B cell (primary cell): ENCODE results near the gene METTL4. TPM values are rescaled to one million over a fixed set of nuclear protein-coding genes. Genes with fewer than 3 reads are reported as not detected.

Experiments used
- ATAC-seq: fragments of 200-7000 bp; cut with Tn5 transposase; one replicate; pipeline ENCODE4 v1.10.0; 2021; ENCODE audit warnings: low read depth, mild to moderate bottlenecking, moderate number of reproducible peaks, moderate library complexity
- CTCF ChIA-PET: fragments of 350-600 bp; sonication (Branson Sonifier 250); formaldehyde crosslinking; loops from one replicate; lab custom pipeline; 2021; ENCODE audit warnings: antibody characterized with exemption, inconsistent platforms; lab: Charles Lee
- POLR2A ChIA-PET: fragments of 350-600 bp; sonication (Branson Sonifier 250); formaldehyde crosslinking; loops from one replicate; lab custom pipeline; 2021; ENCODE audit warnings: antibody characterized with exemption; lab: Charles Lee
- DNase-seq: peaks from one replicate; pipeline ENCODE4 v3.0.0; 2013
- H2AFZ ChIP-seq: 2 replicates; pipeline ENCODE4 v1.6.1; 2012; ENCODE audit warnings: mild to moderate bottlenecking, low read depth, low read length; ENCODE audit not compliant: insufficient read depth, poor library complexity, severe bottlenecking
- H3K27ac ChIP-seq, 2 donors: 1 replicate in 1 of 2; 2 replicates in 1 of 2; pipeline ENCODE4 v1.5.1; 2012 to 2013; ENCODE audit warnings: low read length in 2 of 2, mild to moderate bottlenecking in 2 of 2, moderate library complexity in 1 of 2
- H3K27me3 ChIP-seq, 4 experiments: fragments of 200-600 bp in 1 of 4; sonication (generic) in 1 of 4; replicated peaks in 1 of 4; 1 replicate in 2 of 4; 2 replicates in 2 of 4; pipeline versions ENCODE4 v1.6.1 to v1.7.0; 2013 to 2016; ENCODE audit warnings: low read length in 3 of 4, mild to moderate bottlenecking in 2 of 4, mixed read lengths in 1 of 4, moderate library complexity in 1 of 4; ENCODE audit not compliant: insufficient read depth in 4 of 4, control insufficient read depth in 3 of 4; ENCODE audit errors: control extremely low read depth in 1 of 4
- H3K36me3 ChIP-seq, 2 experiments: replicated peaks in 1 of 2; 1 replicate in 1 of 2; 2 replicates in 1 of 2; pipeline versions ENCODE4 v1.6.1 to v1.7.1; 2013; ENCODE audit warnings: low read length in 1 of 2; ENCODE audit not compliant: insufficient read depth in 2 of 2, control insufficient read depth in 1 of 2; ENCODE audit errors: control extremely low read depth in 1 of 2, extremely low read depth in 1 of 2
- H3K4me1 ChIP-seq, 2 donors: fragments of 200-600 bp in 1 of 2; sonication (generic) in 1 of 2; 1 replicate in 1 of 2; 2 replicates in 1 of 2; pipeline versions ENCODE4 v1.5.1 to v1.6.1; 2013 to 2017; ENCODE audit warnings: low read length in 2 of 2; ENCODE audit not compliant: control insufficient read depth in 2 of 2, insufficient read depth in 2 of 2
- H3K4me2 ChIP-seq: replicated peaks from 2 replicates; pipeline ENCODE3; 2012; ENCODE audit warnings: mild to moderate bottlenecking, low read depth, low read length; ENCODE audit not compliant: poor library complexity, severe bottlenecking
- H3K4me3 ChIP-seq, 5 experiments: fragments of 200-600 bp in 1 of 5; sonication (generic) in 1 of 5; 1 replicate in 3 of 5; 2 replicates in 2 of 5; pipeline versions ENCODE4 v1.5.1 to v1.7.0; 2011 to 2016; ENCODE audit warnings: low read length in 4 of 5, mild to moderate bottlenecking in 4 of 5, low read depth in 2 of 5, control low read depth in 1 of 5, moderate library complexity in 1 of 5; ENCODE audit not compliant: insufficient read depth in 1 of 5; ENCODE audit errors: control extremely low read depth in 1 of 5, extremely low read depth in 1 of 5
- H3K79me2 ChIP-seq: fragments of 200-600 bp; sonication (generic); one replicate; pipeline ENCODE4 v1.6.0; 2016; ENCODE audit warnings: low read length; ENCODE audit not compliant: control insufficient read depth, insufficient read depth
- H3K9ac ChIP-seq: fragments of 200-600 bp; sonication (generic); 2 replicates; pipeline ENCODE4 v1.6.1; 2017; ENCODE audit warnings: mild to moderate bottlenecking, low read length, moderate library complexity
- H3K9me3 ChIP-seq, 3 donors: one replicate each; pipeline versions ENCODE4 v1.6.1 to v1.7.1; 2013; ENCODE audit warnings: low read length in 2 of 3; ENCODE audit not compliant: control insufficient read depth in 2 of 3, insufficient read depth in 1 of 3; ENCODE audit errors: control extremely low read depth in 1 of 3
- H4K20me1 ChIP-seq: 2 replicates; pipeline ENCODE4 v1.6.0; 2012; ENCODE audit warnings: mild to moderate bottlenecking, low read length; ENCODE audit not compliant: insufficient read depth, control insufficient read depth, poor library complexity, severe bottlenecking
- H3K27ac Mint-ChIP-seq: one replicate; pipeline ENCODE4 v1.8.0; 2021; ENCODE audit warnings: mixed read lengths
- H3K27me3 Mint-ChIP-seq: one replicate; pipeline ENCODE4 v1.8.0; 2021; ENCODE audit warnings: mixed read lengths
- H3K4me1 Mint-ChIP-seq: one replicate; pipeline ENCODE4 v1.8.0; 2021; ENCODE audit warnings: mixed read lengths
- H3K4me3 Mint-ChIP-seq: one replicate; pipeline ENCODE4 v1.8.0; 2021; ENCODE audit warnings: mixed read lengths
- H3K9me3 Mint-ChIP-seq: one replicate; pipeline ENCODE4 v1.8.0; 2022; ENCODE audit warnings: mixed read lengths; ENCODE audit not compliant: insufficient read depth
- EZH2 ChIP-seq: IDR thresholded peaks from 2 replicates; pipeline ENCODE4 v1.6.1; 2012; ENCODE audit warnings: borderline replicate concordance, low read depth, mild to moderate bottlenecking, moderate library complexity, low read length; ENCODE audit not compliant: insufficient read depth, poor library complexity, severe bottlenecking
- WGBS: methylation state at CpG from one replicate; pipeline ENCODE4 v1.1.5; 2013; ENCODE audit warnings: missing lambda C conversion rate; ENCODE audit not compliant: insufficient coverage; 5-methylcytosine and 5-hydroxymethylcytosine counted together
- intact Hi-C: fragments of 100-400 bp; cut with micrococcal nuclease; formaldehyde crosslinking; loops from one replicate; pipeline ENCODE4 v1.10.0; 2022
- polyA plus RNA-seq: library from polyadenylated mRNA; depleted of rRNA; stranded (reverse); fragments of >200 nt; gene quantifications from 2 replicates; pipeline ENCODE4 v1.2.3, GENCODE V29; 2012
- total RNA-seq, 2 donors: library from RNA; stranded (reverse); fragments of 120-200 nt in 1 of 2; gene quantifications; 1 replicate in 1 of 2; 2 replicates in 1 of 2; pipeline versions ENCODE4 v1.2.3 to v1.2.4, GENCODE V29; 2013 to 2022
- TF ChIP-seq, protein P1 (sequence below): fragments of 200-600 bp; IDR thresholded peaks from one replicate; pipeline ENCODE4 v1.8.0; 2022; ENCODE audit warnings: antibody characterized with exemption, mild to moderate bottlenecking

Gene METTL4
- total and polyA plus RNA-seq, 2 donors (not counting 1 experiment from before 2014, with no cell fraction given), result 12.9 to 31.6 TPM

DNA sequence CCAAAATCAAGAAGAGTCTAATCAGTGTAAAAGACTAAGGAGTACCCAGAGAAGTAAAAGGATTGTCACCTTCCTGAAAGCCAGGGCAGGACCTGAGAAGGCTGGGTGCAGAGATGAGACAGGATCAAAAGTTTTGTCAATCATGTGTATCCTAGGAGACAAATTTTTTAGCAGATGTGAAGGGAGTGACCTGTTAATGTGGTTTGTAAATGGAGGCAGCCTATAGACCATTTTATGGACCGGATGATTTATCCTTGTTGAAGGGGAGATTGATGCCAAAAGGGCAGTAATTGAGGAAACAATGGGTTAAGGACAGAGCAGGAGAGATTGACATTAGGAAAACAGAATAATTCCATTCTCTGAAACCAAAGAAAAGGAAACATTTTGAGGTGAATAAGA is 865 bp upstream of the METTL4 start:
- Mint-ChIP-seq H3K4me3 (peak overlapping the region; percentile 99), H3K27me3 (no peaks in the 10 kb centered on the region), H3K27ac (peak overlapping the region; percentile 99), H3K9me3 (no peaks in the 10 kb centered on the region), H3K4me1 (peaks cover 45% of the 10 kb centered on the region)
- DNase-seq (no peak), ATAC-seq (no peak)
- H3K9ac ChIP-seq, result peak overlapping the region; percentile 80
- ChIA-PET POLR2A (interaction anchor here (0.6 to 2.8 kb wide), 3 partner anchors 33 to 84 kb away, joined by 3 to 49 read pairs (median 41); partner anchors contain the start of gene SMCHD1), CTCF (interaction anchor here (1.1 to 3.3 kb wide), 6 partner anchors 65 to 158 kb away, joined by 3 to 40 read pairs (median 4); partner anchors contain the start of gene SMCHD1)
- peak overlapping the region; percentile 88 for H3K4me2 ChIP-seq
- intact Hi-C loops, result loop anchor here (5.0 kb wide), 1 partner anchor 275 kb away; the partner anchor contains the start of gene EMILIN2
- no CpG with 5 or more reads among the region's 1 CpG for WGBS
- H3K27me3 ChIP-seq, result no peaks in the 10 kb centered on the region
- no peaks in the 10 kb centered on the region for H3K9me3 ChIP-seq
- H3K36me3 ChIP-seq, result peaks cover under 1 to 2% of the 10 kb centered on the region in 2 experiments
- peaks cover 49% of the 10 kb centered on the region for H3K79me2 ChIP-seq
- peak overlapping the region; percentile 92 for H2AFZ ChIP-seq
- H3K4me1 ChIP-seq, result peaks cover 22 to 23% of the 10 kb centered on the region in 2 donors
- no peaks in the 10 kb centered on the region for H4K20me1 ChIP-seq
- peak overlapping the region; percentile 70 to 99 (median 81) for H3K4me3 ChIP-seq
- no peak for TF ChIP-seq EZH2
- TF ChIP-seq, protein P1, sequence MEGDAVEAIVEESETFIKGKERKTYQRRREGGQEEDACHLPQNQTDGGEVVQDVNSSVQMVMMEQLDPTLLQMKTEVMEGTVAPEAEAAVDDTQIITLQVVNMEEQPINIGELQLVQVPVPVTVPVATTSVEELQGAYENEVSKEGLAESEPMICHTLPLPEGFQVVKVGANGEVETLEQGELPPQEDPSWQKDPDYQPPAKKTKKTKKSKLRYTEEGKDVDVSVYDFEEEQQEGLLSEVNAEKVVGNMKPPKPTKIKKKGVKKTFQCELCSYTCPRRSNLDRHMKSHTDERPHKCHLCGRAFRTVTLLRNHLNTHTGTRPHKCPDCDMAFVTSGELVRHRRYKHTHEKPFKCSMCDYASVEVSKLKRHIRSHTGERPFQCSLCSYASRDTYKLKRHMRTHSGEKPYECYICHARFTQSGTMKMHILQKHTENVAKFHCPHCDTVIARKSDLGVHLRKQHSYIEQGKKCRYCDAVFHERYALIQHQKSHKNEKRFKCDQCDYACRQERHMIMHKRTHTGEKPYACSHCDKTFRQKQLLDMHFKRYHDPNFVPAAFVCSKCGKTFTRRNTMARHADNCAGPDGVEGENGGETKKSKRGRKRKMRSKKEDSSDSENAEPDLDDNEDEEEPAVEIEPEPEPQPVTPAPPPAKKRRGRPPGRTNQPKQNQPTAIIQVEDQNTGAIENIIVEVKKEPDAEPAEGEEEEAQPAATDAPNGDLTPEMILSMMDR, result no peak
- peak overlapping the region in 1 of 2 donors; percentile 97 for H3K27ac ChIP-seq

DNA sequence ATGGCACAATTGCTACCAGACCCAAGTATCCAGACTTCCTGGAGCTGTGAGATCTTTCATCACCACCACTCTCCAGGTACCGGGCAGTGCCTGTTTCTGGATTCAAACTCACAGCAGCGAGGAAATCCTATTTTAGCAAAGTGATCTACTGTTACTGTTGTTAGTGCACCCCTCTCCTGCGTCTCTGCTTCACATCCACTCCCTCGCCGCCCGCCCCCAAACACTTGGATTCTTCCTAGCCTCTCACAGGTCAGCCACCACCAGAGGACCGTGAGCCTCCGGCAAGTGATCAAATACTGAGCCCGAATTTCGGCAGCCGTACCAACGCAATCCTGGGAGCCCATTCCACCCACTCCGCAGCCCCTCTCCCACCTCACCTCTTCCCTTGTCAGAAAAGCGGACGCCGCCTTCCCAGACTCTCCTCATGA is 519 bp downstream of the METTL4 start:
- Mint-ChIP-seq H3K27me3 (no peaks in the 10 kb centered on the region), H3K4me1 (peaks cover 45% of the 10 kb centered on the region), H3K9me3 (no peaks in the 10 kb centered on the region), H3K27ac (peak overlapping the region; percentile 99), H3K4me3 (peak overlapping the region; percentile 99)
- intact Hi-C loops, result loop anchor here (1.0 to 5.0 kb wide), 6 partner anchors 34 to 676 kb away; partner anchors contain the start of genes EMILIN2, MYL12A and SMCHD1
- H3K4me1 ChIP-seq, result peaks cover 22 to 23% of the 10 kb centered on the region in 2 donors
- no peaks in the 10 kb centered on the region for H3K27me3 ChIP-seq
- no peak for TF ChIP-seq EZH2
- TF ChIP-seq, protein P1, result peak; percentile 30
- H4K20me1 ChIP-seq, result no peaks in the 10 kb centered on the region
- ChIA-PET CTCF (interaction anchor here (0.5 to 3.3 kb wide), 16 partner anchors 22 to 159 kb away, joined by 3 to 40 read pairs (median 4); partner anchors contain the start of gene SMCHD1), POLR2A (interaction anchor here (0.6 to 2.8 kb wide), 5 partner anchors 66 to 117 kb away, joined by 3 to 49 read pairs (median 5); partner anchors contain the start of gene SMCHD1)
- peak; percentile 55 for ATAC-seq
- peak overlapping the region; percentile 92 for H2AFZ ChIP-seq
- H3K79me2 ChIP-seq, result peaks cover 49% of the 10 kb centered on the region
- H3K9me3 ChIP-seq, result no peaks in the 10 kb centered on the region
- H3K27ac ChIP-seq, result peak overlapping the region; percentile 97 to 98
- H3K4me2 ChIP-seq, result peak overlapping the region; percentile 88
- H3K36me3 ChIP-seq, result peaks cover 2 to 11% of the 10 kb centered on the region in 2 experiments
- WGBS, result under 1% methylated on average over 16 of the region's 16 CpGs
- no peak for DNase-seq
- peak overlapping the region; percentile 80 for H3K9ac ChIP-seq
- H3K4me3 ChIP-seq, result peak overlapping the region; percentile 70 to 99 (median 81)
